SJCRH30 (cell line): ENCODE measurements around the gene RSPO4. TPM values are rescaled to one million over a fixed set of nuclear protein-coding genes. Genes with fewer than 3 reads are reported as not detected.

ENCODE experiments used
- DNase-seq, 2 experiments: peaks; one replicate each; pipeline ENCODE4 v3.0.0-alpha.2; 2015 to 2020
- H3K27ac ChIP-seq: fragments of 250-450 bp; sonication (Bioruptor Pico); 2 replicates; pipeline ENCODE4 v1.5.1; 2020; ENCODE audit warnings: mild to moderate bottlenecking, moderate library complexity
- H3K27me3 ChIP-seq: fragments of 250-450 bp; sonication (Bioruptor Pico); 2 replicates; pipeline ENCODE4 v1.5.1; 2020; ENCODE audit warnings: mild to moderate bottlenecking, moderate library complexity
- H3K36me3 ChIP-seq: fragments of 250-450 bp; sonication (Bioruptor Pico); 2 replicates; pipeline ENCODE4 v1.5.1; 2020; ENCODE audit warnings: mild to moderate bottlenecking, moderate library complexity
- H3K4me1 ChIP-seq: fragments of 250-450 bp; sonication (Bioruptor Pico); 2 replicates; pipeline ENCODE4 v1.5.1; 2020; ENCODE audit warnings: mild to moderate bottlenecking, moderate library complexity
- H3K4me3 ChIP-seq: fragments of 250-450 bp; sonication (Bioruptor Pico); 2 replicates; pipeline ENCODE4 v1.5.1; 2020; ENCODE audit warnings: mild to moderate bottlenecking, moderate library complexity
- H3K9me3 ChIP-seq: fragments of 250-450 bp; sonication (Bioruptor Pico); replicated peaks from 2 replicates; pipeline ENCODE4 v1.5.1; 2020; ENCODE audit warnings: mild to moderate bottlenecking, moderate library complexity
- total RNA-seq: library from RNA; depleted of rRNA; stranded (reverse); fragments of >200 nt; shearing (Covaris generic); gene quantifications from 2 replicates; pipeline ENCODE4 v1.2.3, GENCODE V29; 2014

RSPO4 gene
- total RNA-seq, 1 experiment from 2014 or later = not detected

GRCh38 chr20:967796-968742 is 34.0 kb downstream of the RSPO4 start:
- H3K4me1 ChIP-seq = no peaks in the 10 kb centered on the region
- H3K27ac ChIP-seq = no peak overlapping the region
- H3K9me3 ChIP-seq = no peaks in the 10 kb centered on the region
- peak; percentile 29 to 40 for DNase-seq
- no peaks in the 10 kb centered on the region for H3K36me3 ChIP-seq
- no peak overlapping the region for H3K4me3 ChIP-seq
- H3K27me3 ChIP-seq = peaks cover 4% of the 10 kb centered on the region; the same call in 1 of the 2 replicates

GRCh38 chr20:965956-966355 is 36.2 kb downstream of the RSPO4 start:
- H3K4me1 ChIP-seq = no peaks in the 10 kb centered on the region
- H3K9me3 ChIP-seq = no peaks in the 10 kb centered on the region
- H3K27me3 ChIP-seq = peaks cover 4% of the 10 kb centered on the region; the same call in 1 of the 2 replicates
- no peak overlapping the region for H3K27ac ChIP-seq
- no peak for DNase-seq
- H3K36me3 ChIP-seq = no peaks in the 10 kb centered on the region
- no peak overlapping the region for H3K4me3 ChIP-seq

GRCh38 chr20:963795-964194 is 38.3 kb downstream of the RSPO4 start:
- Histone ChIP-seq H3K9me3 (no peaks in the 10 kb centered on the region), H3K27me3 (peaks cover 15% of the 10 kb centered on the region), H3K27ac (no peak overlapping the region), H3K36me3 (no peaks in the 10 kb centered on the region), H3K4me3 (no peak overlapping the region), H3K4me1 (no peaks in the 10 kb centered on the region)
- DNase-seq = no peak

GRCh38 chr20:962683-963082 is 39.4 kb downstream of the RSPO4 start:
- H3K4me1 ChIP-seq = no peaks in the 10 kb centered on the region
- no peak overlapping the region for H3K4me3 ChIP-seq
- peaks cover 15% of the 10 kb centered on the region for H3K27me3 ChIP-seq
- no peak for DNase-seq
- no peak overlapping the region for H3K27ac ChIP-seq
- no peaks in the 10 kb centered on the region for H3K9me3 ChIP-seq
- H3K36me3 ChIP-seq = no peaks in the 10 kb centered on the region

- Histone ChIP-seq H3K4me3 (no peak overlapping the region), H3K27me3 (peaks cover 15% of the 10 kb centered on the region), H3K9me3 (no peaks in the 10 kb centered on the region), H3K27ac (no peak overlapping the region), H3K36me3 (no peaks in the 10 kb centered on the region), H3K4me1 (no peaks in the 10 kb centered on the region)
- no peak for DNase-seq
Measured at GRCh38 chr20:962223-962622, 39.9 kb downstream of the RSPO4 start.

GRCh38 chr20:961768-962167 is 40.3 kb downstream of the RSPO4 start:
- H3K27me3 ChIP-seq = peaks cover 15% of the 10 kb centered on the region
- no peak for DNase-seq
- no peak overlapping the region for H3K27ac ChIP-seq
- H3K4me3 ChIP-seq = no peak overlapping the region
- H3K36me3 ChIP-seq = no peaks in the 10 kb centered on the region
- no peaks in the 10 kb centered on the region for H3K9me3 ChIP-seq
- no peaks in the 10 kb centered on the region for H3K4me1 ChIP-seq

GRCh38 chr20:959996-960615 is 42.0 kb downstream of the RSPO4 start:
- H3K4me1 ChIP-seq = no peaks in the 10 kb centered on the region
- H3K27ac ChIP-seq = no peak overlapping the region
- DNase-seq = no peak
- peaks cover 15% of the 10 kb centered on the region for H3K27me3 ChIP-seq
- no peak overlapping the region for H3K4me3 ChIP-seq
- no peaks in the 10 kb centered on the region for H3K9me3 ChIP-seq
- H3K36me3 ChIP-seq = no peaks in the 10 kb centered on the region

- Histone ChIP-seq H3K27me3 (peaks cover 15% of the 10 kb centered on the region), H3K9me3 (no peaks in the 10 kb centered on the region), H3K36me3 (no peaks in the 10 kb centered on the region), H3K4me1 (no peaks in the 10 kb centered on the region), H3K4me3 (no peak overlapping the region), H3K27ac (no peak overlapping the region)
- no peak for DNase-seq
Measured at GRCh38 chr20:958936-959815, 42.9 kb downstream of the RSPO4 start.

- no peak overlapping the region for H3K4me3 ChIP-seq
- H3K27me3 ChIP-seq = peaks cover 12% of the 10 kb centered on the region
- no peak for DNase-seq
- H3K4me1 ChIP-seq = no peaks in the 10 kb centered on the region
- H3K27ac ChIP-seq = no peak overlapping the region
- no peaks in the 10 kb centered on the region for H3K9me3 ChIP-seq
- no peaks in the 10 kb centered on the region for H3K36me3 ChIP-seq
Measured at GRCh38 chr20:957544-957943, 44.6 kb downstream of the RSPO4 start.

- H3K36me3 ChIP-seq = no peaks in the 10 kb centered on the region
- no peaks in the 10 kb centered on the region for H3K9me3 ChIP-seq
- H3K27me3 ChIP-seq = peaks cover 12% of the 10 kb centered on the region
- peak; percentile 71 to 84 for DNase-seq
- H3K4me1 ChIP-seq = no peaks in the 10 kb centered on the region
- H3K4me3 ChIP-seq = no peak overlapping the region
- H3K27ac ChIP-seq = no peak overlapping the region
Measured at GRCh38 chr20:956330-956951, 45.7 kb downstream of the RSPO4 start.

GRCh38 chr20:955656-956055 is 46.5 kb downstream of the RSPO4 start:
- DNase-seq = no peak
- Histone ChIP-seq H3K27me3 (peaks cover 9% of the 10 kb centered on the region; the same call in 1 of the 2 replicates), H3K36me3 (no peaks in the 10 kb centered on the region), H3K27ac (no peak overlapping the region), H3K9me3 (no peaks in the 10 kb centered on the region), H3K4me1 (no peaks in the 10 kb centered on the region), H3K4me3 (no peak overlapping the region)

- Histone ChIP-seq H3K4me3 (no peak overlapping the region), H3K4me1 (no peaks in the 10 kb centered on the region), H3K27me3 (peaks cover 4% of the 10 kb centered on the region; the same call in 1 of the 2 replicates), H3K9me3 (no peaks in the 10 kb centered on the region), H3K36me3 (no peaks in the 10 kb centered on the region), H3K27ac (no peak overlapping the region)
- no peak for DNase-seq
Measured at GRCh38 chr20:955111-955510, 47.0 kb downstream of the RSPO4 start.

- H3K9me3 ChIP-seq = no peaks in the 10 kb centered on the region
- peak; percentile 29 to 40 for DNase-seq
- no peaks in the 10 kb centered on the region; the same call in 1 of the 2 replicates for H3K27me3 ChIP-seq
- H3K4me3 ChIP-seq = no peak overlapping the region
- H3K36me3 ChIP-seq = no peaks in the 10 kb centered on the region
- no peak overlapping the region for H3K27ac ChIP-seq
- no peaks in the 10 kb centered on the region for H3K4me1 ChIP-seq
Measured at GRCh38 chr20:953742-954141, 48.4 kb downstream of the RSPO4 start.

GRCh38 chr20:952196-952795 is 49.8 kb downstream of the RSPO4 start:
- Histone ChIP-seq H3K9me3 (no peaks in the 10 kb centered on the region), H3K27ac (no peak overlapping the region), H3K4me3 (no peak overlapping the region), H3K36me3 (no peaks in the 10 kb centered on the region), H3K27me3 (no peaks in the 10 kb centered on the region; the same call in 1 of the 2 replicates), H3K4me1 (no peaks in the 10 kb centered on the region)
- no peak for DNase-seq
